Calu3 (cell line): Measurements from ENCODE around the gene ZNF579. TPM values are rescaled to one million over a fixed set of nuclear protein-coding genes. Genes with fewer than 3 reads are reported as not detected.

Experiments
- BruUV-seq: library from RNA; stranded (reverse); fragments of 400-500 nt; replicated peaks from 2 replicates; lab custom pipeline; 2021; lab: Mats Ljungman, UMichigan
- CTCF ChIA-PET: fragments of 300-600 bp; sonication (Branson Sonifier 250); formaldehyde crosslinking; loops from one replicate; lab custom pipeline; 2022; ENCODE audit warnings: antibody characterized with exemption; lab: Charles Lee
- DNase-seq: peaks from one replicate; pipeline ENCODE4 v3.0.0; 2022
- H3K27ac Mint-ChIP-seq: one replicate; pipeline ENCODE4 v1.8.0; 2022; ENCODE audit warnings: mixed read lengths; ENCODE audit not compliant: unreplicated experiment
- H3K27me3 Mint-ChIP-seq: one replicate; pipeline ENCODE4 v1.8.0; 2022; ENCODE audit warnings: mixed read lengths; ENCODE audit not compliant: unreplicated experiment
- H3K36me3 Mint-ChIP-seq: one replicate; pipeline ENCODE4 v1.8.0; 2022; ENCODE audit warnings: mild to moderate bottlenecking, moderate library complexity, mixed read lengths; ENCODE audit not compliant: insufficient read depth, unreplicated experiment
- H3K4me1 Mint-ChIP-seq: one replicate; pipeline ENCODE4 v1.8.0; 2022; ENCODE audit warnings: mild to moderate bottlenecking, low read depth, mixed read lengths; ENCODE audit not compliant: unreplicated experiment
- H3K4me3 Mint-ChIP-seq: one replicate; pipeline ENCODE4 v1.8.0; 2022; ENCODE audit warnings: mild to moderate bottlenecking, low read depth, moderate library complexity, mixed read lengths; ENCODE audit not compliant: unreplicated experiment
- H3K9me3 Mint-ChIP-seq: one replicate; pipeline ENCODE4 v1.8.0; 2022; ENCODE audit warnings: low read depth, mixed read lengths; ENCODE audit not compliant: unreplicated experiment
- intact Hi-C: fragments of 100-400 bp; cut with micrococcal nuclease; formaldehyde crosslinking; loops from one replicate; pipeline ENCODE4 v1.10.0; 2022; ENCODE audit not compliant: unreplicated experiment
- total RNA-seq: library from RNA; stranded (reverse); gene quantifications from 2 replicates; pipeline ENCODE4 v1.2.3, GENCODE V29; 2022
- TF ChIP-seq, protein P1 (sequence below): fragments of 200-600 bp; IDR thresholded peaks from one replicate; pipeline ENCODE4 v1.8.0; 2022; ENCODE audit warnings: antibody characterized with exemption; ENCODE audit not compliant: unreplicated experiment

Gene ZNF579
- total RNA-seq, 1 experiment from 2014 or later, result 29.8 TPM

DNA sequence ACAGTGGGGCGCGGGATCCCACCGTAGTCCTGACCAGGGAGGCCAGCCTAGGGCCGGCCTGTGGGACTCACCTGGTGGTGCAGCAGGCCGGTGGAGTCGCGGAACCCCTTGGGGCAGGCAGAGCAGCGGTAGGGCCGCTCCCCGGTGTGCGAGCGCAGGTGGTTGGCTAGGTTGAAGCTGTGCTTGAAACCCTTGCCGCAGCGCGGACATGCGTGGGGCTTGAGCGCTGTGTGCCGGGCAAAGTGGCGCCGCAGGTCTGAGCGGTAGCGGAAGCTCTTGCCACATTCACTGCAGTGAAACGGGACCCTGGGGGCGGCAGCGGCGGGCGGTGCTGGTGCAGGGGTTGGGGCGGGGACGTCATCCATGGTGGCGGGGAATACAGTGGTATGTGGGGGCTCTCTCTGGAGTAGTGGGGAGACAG, 16.9 kb upstream of the ZNF579 start:
- Mint-ChIP-seq H3K27ac (no peak overlapping the region), H3K27me3 (no peaks in the 10 kb centered on the region), H3K4me3 (no peak overlapping the region), H3K4me1 (peaks cover 15% of the 10 kb centered on the region), H3K9me3 (no peaks in the 10 kb centered on the region), H3K36me3 (peaks cover 69% of the 10 kb centered on the region)
- CTCF ChIA-PET, result no interaction called here
- BruUV-seq, result no TSS peak
- intact Hi-C loops, result loop anchor here (5.0 kb wide), 1 partner anchor 50 kb away; the partner anchor contains the start of gene SBK3
- TF ChIP-seq, protein P1, sequence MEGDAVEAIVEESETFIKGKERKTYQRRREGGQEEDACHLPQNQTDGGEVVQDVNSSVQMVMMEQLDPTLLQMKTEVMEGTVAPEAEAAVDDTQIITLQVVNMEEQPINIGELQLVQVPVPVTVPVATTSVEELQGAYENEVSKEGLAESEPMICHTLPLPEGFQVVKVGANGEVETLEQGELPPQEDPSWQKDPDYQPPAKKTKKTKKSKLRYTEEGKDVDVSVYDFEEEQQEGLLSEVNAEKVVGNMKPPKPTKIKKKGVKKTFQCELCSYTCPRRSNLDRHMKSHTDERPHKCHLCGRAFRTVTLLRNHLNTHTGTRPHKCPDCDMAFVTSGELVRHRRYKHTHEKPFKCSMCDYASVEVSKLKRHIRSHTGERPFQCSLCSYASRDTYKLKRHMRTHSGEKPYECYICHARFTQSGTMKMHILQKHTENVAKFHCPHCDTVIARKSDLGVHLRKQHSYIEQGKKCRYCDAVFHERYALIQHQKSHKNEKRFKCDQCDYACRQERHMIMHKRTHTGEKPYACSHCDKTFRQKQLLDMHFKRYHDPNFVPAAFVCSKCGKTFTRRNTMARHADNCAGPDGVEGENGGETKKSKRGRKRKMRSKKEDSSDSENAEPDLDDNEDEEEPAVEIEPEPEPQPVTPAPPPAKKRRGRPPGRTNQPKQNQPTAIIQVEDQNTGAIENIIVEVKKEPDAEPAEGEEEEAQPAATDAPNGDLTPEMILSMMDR, result no peak
- no peak for DNase-seq

DNA sequence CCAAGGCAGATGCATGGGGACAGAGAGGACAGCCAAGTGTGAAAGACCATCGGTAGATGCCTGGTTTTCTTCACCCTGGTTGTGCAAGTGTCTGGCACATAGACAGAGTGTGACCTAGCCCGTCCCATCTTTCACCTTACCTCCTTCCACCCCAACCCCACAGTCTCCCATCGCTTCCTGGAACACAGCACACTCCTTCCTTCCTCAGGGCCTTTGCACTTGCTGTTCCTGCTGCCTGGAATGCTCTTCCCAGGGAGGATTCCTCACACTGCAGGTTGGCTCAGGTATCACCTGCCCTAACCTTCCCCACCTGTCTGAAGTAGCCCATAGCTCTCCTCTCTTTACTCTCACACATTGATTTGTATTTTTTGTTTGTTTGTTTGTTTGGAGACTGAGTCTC, 15.7 kb upstream of the ZNF579 start:
- intact Hi-C loops, result loop anchor here (5.0 kb wide), 1 partner anchor 49 kb away; the partner anchor contains the start of gene SBK3
- H3K9me3 Mint-ChIP-seq, result no peaks in the 10 kb centered on the region
- no TSS peak for BruUV-seq
- H3K4me1 Mint-ChIP-seq, result peaks cover 14% of the 10 kb centered on the region
- CTCF ChIA-PET, result no interaction called here
- TF ChIP-seq, protein P1, result no peak
- DNase-seq, result no peak
- H3K27ac Mint-ChIP-seq, result no peak overlapping the region
- H3K4me3 Mint-ChIP-seq, result no peak overlapping the region
- peaks cover 66% of the 10 kb centered on the region for H3K36me3 Mint-ChIP-seq
- H3K27me3 Mint-ChIP-seq, result no peaks in the 10 kb centered on the region

DNA sequence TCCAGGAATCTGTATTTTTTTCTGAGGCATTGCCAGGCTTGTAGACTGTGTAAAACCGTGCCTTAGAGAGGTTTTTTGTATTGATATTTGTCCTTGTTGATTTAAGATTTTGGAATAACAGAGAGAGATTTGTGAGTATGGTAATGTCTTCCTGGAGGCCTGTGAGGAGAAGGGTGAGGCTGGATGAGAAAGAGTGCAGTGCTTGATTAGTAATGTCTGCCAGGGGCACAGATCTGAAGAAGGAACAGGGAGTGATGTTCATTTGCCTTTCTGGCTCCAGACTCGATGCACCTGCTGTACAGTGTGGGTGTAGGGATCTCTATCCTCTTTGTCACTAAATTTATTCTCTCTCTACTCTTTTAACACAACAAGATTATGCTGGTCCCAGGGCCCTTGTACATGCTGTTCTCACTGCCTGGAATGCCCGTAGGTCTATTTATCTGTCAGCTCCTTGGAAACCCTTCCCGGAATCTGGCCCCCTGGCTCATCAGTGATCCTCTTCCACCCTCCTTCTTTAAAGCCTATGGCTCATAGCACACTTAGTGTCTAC, 14.4 kb upstream of the ZNF579 start:
- no peak for DNase-seq
- Mint-ChIP-seq H3K27me3 (peaks cover 7% of the 10 kb centered on the region), H3K27ac (no peak overlapping the region), H3K9me3 (no peaks in the 10 kb centered on the region), H3K4me3 (no peak overlapping the region), H3K4me1 (peaks cover 9% of the 10 kb centered on the region), H3K36me3 (peaks cover 57% of the 10 kb centered on the region)
- no TSS peak for BruUV-seq
- intact Hi-C loops, result loop anchor here (5.0 kb wide), 1 partner anchor 48 kb away; the partner anchor contains the start of gene SBK3
- CTCF ChIA-PET, result interaction anchor here (1.1 to 1.2 kb wide), 2 partner anchors 9 to 22 kb away, joined by 3 read pairs; no protein-coding TSS in a partner anchor
- TF ChIP-seq, protein P1, result no peak

DNA sequence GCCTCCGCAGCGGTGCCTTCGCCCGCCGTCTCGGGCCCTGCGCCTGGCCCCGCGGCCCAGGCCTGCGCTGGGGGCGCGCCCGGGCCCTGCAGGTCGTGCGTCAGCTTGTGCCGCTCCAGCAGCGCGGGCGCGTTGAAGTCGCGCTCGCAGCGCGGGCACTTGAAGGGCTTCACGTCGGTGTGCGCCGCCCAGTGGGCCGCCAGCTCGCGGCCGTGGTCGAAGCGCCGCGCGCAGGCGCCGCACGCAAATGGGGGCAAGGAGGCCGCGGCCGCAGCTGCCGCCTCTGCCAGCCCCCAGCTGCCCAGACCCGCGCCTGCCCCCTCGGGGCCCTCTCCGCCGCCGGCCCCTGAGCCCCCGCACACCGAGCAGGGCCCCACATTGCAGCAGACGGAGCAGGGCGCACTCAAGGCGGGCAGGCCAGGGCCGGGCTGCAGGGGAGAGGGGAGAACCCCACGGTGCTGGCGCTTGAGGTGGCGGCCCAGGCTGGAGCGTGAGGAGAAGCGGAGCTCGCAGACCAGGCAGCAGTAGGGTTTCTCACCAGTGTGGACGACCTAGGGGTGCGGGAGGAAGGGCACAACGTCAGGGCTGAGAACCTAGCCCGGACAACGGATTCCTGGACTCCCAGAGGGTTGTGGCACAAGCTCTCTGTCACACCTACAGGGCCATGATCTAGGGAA, 12.6 kb upstream of the ZNF579 start:
- Mint-ChIP-seq H3K4me3 (no peak overlapping the region), H3K4me1 (peaks cover under 1% of the 10 kb centered on the region), H3K36me3 (peaks cover 38% of the 10 kb centered on the region), H3K27me3 (peaks cover 18% of the 10 kb centered on the region), H3K9me3 (no peaks in the 10 kb centered on the region), H3K27ac (no peak overlapping the region)
- DNase-seq, result no peak
- TF ChIP-seq, protein P1, result no peak
- no TSS peak for BruUV-seq
- intact Hi-C loops, result no loop called here
- CTCF ChIA-PET, result interaction anchor here (0.5 kb wide), 1 partner anchor 37 kb away, joined by 4 read pairs; no protein-coding TSS in a partner anchor
